NCI-H2227 (cell line): ENCODE measurements around the gene RPS21.

Experiments used
- DNase-seq: peaks from one replicate; lab custom pipeline; 2025; ENCODE audit not compliant: unreplicated experiment; lab: John Stamatoyannopoulos, UW

The RPS21 gene

DNA sequence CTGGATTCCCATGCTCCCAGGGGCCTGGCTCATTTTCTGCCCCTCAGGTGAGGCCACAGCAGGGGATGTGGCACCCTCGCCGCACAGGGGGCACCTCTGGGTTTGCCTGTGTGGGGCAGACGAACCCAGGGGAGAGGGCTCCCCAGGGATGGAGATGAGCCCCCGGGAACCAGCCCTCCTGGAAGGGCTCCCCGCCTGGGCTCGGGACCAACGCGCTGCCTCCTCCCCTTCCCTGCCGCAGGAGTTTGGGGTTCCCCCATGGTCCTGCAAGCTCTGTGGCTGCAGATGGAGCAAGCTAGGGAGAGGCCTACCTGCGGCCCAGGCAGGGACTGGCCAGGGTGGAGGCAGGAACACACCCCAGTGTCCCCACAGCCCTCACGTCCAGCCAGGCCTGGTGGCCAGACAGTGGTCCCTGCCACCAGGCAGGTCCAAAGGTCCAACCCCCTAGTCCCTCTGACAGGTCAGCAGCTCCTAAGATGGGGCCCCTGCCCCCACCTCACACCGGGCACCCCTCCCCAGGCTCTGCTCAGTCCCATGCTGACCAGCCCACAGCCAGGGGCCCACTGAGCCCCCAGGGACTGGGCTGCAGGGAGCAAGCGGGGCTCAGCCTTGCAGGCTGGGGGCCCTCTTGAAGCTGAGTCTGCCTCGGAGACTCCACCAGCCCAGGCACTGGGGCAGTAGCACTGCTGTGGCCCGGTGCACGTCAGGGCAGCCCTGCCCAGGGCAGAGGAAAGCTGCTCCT, 33.4 kb upstream of the RPS21 start:
- DNase-seq = no peak

DNA sequence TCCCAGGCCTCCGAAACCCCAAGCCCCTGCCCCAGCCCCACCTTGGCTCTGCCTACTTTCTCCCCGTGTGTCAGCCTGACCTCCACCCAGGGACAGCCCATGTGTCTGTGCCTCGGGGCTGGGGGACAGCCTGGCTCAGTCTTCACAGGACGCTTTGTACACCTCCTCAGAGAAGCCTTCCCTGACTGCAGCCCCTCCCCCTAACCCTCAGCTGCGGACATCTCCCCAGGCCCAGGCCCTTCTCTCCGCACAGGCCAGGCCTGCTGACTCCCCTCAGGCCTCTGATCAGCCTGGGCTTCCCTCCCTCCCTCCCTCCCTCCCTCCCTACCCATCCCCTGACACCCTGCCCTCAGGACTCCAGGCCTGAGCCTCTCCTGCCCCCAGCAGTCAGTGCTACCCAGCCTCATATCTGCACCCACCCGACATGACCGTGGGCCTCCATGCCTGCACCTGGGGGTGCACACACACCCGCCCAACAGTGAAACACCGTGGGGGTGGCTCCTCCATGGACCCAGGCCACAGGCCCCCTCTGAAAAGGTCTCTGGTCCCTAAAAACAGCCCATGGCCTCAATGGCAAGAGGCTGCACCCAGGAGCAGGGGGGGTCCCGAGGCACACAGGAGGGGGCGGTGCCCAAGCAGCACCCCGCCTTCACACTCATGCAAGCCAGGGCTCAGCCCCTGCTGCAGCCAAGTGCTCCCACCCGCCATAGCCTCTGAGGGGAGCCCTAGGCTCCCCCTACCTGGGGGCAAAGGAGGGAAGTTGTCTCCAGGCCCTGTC, 32.7 kb upstream of the RPS21 start:
- DNase-seq = no peak

DNA sequence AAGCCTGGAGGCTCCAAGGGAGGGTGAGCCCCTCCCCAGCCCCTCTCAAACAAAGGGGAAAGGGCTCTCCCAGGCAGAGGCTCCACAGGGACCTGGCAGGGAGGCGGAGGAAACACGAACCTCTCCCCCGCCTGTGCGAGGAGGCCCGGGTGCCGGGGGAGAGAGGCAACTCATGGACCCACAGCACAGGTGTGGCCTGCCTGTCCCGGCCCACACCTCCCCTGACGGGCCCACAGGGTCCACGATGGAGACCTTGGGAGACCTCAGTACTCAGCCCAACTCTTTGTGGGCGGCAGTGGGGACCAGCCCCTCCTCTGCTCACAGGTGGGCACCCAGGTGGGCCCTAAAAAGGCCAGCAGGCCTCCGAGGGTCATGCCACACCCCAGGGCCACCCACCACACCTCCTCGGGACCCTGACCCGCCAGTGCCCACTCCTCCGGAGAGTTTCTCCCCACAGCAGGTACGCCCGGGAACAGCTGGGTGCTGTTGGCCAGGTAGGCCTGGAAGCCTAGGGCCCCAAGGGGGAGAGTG, 32.0 kb upstream of the RPS21 start:
- DNase-seq = no peak

DNA sequence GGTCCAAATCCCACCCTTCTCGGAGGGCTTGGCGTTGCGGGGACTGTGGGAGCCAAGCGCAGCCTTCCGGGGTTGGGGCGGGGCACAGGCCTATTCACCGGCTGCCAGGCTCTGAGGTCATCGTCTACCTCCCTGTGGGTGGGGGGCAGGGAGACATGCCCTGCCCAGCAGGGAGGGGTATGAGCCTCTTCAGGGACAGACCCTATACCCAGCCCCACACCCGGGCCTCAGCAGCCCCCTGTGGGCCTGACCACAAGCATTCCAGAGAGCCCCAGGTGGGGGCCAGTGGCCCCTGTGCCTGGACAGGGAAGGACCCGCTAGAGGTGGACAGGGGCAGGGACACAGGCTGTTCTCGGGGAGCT, 31.4 kb upstream of the RPS21 start:
- DNase-seq = no peak

DNA sequence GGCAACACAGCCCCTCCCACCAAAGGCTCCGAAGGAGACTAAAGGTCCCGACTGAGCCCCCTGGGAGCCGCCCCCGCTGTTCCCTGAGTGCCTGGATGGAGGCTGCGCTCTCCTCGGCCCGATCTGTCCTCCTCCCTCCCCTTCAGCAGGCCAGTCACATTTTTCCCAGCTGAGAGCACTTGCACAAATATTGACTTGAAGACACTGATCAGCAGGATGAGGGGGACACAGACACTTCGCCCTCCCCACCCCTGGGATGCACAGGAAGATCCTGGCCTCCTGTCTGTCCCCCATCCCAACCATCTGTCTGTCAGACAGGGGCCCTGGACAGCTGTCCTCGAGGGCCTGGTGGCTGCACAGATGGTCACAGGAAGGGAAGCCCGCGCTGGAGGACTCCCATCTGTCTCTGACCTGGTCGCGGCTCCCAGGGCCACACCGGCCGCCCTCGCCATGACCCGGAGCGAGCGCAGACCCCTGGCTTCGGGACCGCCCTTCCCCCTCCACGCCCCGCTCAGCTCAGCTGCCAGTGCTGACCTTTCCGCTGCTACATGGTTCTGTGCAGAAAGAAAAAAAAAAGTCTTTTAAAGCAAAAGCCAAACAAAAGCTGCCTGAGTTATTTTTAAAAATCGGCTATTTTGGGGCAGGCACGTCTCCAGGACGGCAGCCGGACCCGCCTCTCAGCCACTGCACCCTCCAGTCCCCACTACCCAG, 30.9 kb upstream of the RPS21 start:
- no peak for DNase-seq

DNA sequence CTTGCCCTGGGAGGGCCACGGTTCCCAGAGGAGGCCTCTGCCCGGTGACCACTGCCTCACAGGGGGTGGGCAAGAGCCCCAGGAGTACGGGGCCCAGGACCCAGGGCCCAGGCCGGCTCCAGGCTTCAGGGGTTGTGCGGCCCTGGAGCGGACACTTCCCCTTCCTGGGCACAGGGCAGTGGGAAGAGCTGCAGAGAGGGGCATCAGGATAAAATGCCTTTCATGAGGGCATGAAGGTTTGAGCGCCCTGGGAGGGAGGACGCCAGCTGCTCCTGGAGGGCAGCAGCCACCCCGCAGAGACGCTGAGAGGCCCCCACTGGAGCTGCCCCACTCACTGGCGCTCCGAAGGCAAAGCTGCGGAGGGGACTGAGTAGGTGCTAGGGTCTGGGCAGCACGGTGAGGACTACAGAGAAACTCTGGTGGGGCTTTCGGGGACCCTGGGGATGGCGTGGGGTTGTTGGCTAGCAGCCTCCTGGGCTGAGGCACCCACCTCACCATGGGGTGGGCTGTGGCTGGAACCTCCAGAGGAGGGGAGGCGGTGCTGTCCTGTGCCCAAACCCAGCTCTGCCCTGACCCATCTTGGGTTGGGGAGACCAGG, 30.2 kb upstream of the RPS21 start:
- DNase-seq = no peak

DNA sequence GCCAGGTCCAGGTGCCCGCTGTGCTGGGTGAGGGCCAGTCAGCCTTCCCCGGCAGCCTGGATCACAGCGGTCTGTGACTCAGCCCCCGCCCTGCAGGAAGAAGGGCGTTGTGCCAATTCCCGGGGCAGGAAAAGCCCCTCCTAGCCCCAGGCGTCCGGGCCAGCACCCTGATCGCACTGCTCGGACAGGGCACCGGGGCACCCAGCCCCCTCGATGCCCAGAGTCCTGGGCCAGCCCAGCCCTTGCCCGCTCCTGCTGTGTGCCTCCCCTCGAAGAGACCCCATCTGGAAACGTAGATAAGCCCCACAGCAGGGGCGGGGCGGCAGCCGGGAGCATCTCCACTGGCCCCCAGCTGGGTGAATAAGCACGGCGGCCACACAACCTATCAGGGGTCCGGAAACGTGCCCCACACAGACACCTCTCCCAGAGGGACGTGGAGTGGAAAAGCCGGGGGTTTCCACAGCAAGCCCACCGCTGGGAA, 29.7 kb upstream of the RPS21 start:
- DNase-seq = no peak

DNA sequence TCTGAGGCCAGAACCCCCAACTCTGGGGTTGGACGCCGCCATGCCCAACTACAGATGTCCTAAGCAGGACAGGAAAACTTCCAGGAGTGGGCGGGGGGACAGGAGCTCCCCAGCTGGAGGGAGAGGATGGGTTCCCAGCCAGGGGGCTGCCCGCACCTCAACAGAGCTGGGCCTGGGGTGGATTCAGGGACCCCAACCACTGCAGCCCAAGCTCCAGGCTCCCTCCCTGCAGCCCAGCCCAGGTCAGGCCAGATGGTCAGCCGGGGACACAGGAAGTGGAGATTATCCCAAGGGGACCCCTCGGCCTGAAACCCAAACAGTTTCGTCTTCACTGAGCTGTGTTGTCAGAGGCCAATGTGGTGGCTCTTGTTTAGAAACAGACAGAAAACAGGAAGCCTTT, 29.2 kb upstream of the RPS21 start:
- no peak for DNase-seq

DNA sequence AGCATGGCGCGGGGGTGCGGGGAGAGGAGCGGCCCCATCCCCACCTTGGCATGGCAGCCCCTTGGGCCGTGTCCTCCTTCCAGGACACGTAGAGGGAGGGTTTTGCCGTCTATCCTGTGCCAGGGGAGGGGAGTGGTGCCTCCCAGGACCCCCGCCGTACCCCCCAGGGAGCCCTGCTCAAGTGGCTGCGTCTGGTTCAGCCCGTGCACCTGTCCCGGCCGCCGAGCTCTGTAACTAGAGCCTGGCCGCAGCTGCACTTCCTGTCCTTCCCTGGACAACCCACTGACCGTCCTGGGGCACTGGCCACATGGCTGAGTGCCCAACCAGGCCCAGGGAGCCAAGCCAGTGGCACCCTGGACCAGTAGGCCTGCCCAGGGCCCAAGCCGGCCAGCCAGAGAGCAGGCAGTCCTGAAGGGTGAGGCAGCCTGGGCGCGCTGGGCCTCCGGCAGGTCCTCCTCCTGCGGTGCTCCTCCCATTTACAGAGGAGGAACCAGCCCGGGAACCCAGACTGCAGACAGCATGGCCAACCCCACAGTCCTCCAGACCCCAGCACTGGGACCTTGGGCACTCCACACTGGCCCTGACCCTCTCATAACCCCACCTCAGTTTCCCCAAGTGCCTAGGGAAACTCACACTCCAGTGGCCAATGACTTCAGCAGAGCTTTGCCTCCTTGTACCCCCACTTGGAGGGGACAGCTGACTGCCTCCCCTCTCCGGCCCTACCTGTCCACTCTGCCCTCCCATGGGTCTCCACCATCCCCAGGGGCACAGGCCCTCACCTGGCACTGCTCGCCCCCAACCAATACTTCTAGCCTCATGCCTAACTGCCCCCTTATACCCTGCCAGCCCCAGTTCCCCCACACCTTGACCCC, 28.5 kb upstream of the RPS21 start:
- DNase-seq = no peak

DNA sequence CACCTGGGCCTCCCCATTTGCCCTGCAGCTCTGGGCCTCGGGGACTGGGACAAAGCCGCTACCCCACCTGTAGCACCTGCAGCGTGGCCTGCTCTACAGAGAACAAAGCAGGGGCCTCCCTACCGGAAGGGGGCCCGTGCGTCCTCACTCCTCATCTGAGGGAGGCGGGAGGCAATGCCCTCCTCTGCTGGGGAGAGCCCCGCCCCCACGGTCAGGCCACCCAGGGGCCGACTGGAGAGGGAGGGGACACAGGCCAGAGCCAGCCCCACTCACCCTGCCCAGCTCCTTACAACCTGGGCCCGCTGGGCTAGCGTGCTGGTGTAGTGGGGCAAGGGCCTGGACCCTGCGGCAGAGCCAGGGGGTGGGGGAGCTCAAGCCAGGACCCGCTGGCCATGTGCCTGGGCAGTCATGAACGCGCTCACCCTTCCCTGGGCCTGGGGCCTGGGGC, 27.8 kb upstream of the RPS21 start:
- peak; percentile 45 for DNase-seq

DNA sequence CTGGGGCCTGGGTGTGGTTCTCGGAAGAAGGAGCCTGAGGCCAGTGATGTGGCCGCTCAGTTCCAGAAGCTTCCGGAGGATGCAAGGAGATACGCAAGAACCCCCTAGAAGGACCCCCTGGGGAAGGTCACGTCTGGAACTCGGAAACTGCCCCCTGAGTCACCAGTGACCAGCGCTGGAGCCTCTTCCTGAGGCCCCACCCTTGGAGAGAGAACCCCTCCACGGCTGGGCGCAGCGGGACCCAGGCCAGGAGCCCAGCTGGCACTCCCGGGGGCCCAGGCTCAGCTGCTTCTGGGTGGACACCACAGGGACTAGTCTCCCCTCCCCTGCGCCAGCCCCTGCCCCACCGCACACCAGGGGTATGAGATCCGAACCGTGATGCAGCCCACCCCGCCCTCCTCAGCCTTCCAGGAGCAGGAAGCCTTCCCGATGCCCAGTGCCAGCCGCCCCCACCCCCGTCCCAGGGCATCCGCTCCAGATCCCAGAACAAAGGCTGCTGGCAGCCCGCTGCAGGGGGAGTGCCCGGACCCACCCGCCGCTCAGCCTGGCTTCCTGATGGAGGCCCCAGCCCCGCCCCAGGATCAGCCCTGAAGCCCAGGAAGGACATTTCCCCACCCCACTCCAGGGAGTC, 27.3 kb upstream of the RPS21 start:
- DNase-seq = no peak

DNA sequence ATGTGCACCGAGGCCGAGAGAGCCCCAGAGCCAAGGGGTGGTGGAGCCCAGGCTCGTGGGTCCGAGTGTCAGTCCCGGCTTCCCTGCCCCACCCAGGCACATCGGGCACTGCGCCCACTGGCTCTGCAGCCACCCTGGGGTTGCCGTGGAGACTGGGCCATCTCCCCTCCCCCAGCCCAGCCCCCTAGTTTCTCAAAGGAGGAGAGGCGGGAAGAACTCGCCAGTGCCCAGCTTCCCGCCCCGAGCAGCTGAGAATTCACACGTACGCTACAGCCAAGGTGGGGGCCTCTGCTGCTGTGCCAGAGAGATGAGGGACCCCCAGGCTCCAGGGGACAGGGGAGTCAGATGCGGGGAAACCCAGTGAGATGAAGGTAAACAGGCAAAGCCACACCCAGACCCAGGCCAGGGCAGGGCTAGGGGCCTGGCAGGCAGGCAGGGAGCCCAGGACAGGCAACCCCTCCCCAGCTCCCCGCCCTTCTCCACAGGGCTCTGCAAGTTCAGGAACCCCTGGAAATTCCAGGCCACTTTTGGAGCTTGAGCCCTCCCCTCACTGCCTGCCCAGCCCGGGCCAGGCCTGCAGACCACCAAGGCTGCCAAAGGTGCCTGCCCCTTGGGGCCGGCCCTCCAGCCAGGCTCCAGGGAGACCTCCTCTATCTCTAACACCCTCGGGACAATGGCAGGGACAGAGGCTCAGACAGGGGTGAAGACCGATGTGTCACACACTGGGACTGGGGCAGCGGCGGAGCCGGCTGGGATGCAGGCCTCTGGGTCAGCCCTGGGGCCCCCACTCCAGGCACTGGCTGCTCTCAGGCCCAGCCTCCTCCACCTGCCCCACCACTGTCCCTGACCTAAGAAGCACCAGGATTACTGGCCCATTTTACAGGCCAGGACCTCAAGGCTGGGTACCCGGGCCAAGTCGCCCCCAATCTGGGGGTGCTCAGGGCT, 25.8 kb upstream of the RPS21 start:
- peak; percentile 50 for DNase-seq

DNA sequence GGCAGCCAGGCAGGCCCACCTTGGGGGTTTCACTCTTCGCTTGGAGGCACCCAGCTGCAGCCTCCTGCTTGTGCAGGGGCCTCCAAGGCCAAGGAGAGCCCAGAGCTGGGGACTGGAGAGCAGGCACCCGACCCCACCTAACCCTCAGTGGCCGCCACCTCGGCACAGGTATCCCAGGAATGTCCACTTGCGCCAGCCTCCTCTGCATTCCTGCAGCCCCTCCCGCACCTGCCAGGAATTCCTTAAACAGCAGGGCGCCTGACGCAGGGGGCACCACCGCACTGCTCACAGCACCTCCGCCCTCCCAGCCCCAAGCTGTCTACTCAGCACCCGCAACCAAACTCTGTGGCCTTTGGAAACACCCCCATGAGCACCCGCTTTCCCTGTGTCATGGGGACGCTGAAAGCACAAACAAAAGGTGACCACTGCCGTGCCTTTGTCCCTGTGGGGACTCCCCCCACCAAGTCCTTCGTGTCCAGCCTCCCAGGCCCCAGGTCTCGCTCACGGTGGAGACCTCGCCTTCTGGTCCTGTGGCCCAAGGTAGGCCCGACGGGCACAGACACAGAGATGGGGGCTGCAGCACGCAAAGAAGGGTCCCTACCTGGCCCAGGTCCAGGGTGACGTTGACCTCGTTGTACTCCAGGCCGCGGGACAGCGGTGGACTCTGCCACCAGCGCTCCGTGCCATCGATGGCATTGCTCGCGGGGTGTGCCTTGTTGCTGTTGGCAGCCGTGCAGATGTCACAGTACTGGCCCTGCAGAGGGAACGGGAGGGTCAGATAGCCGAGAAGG, 24.9 kb upstream of the RPS21 start:
- no peak for DNase-seq

DNA sequence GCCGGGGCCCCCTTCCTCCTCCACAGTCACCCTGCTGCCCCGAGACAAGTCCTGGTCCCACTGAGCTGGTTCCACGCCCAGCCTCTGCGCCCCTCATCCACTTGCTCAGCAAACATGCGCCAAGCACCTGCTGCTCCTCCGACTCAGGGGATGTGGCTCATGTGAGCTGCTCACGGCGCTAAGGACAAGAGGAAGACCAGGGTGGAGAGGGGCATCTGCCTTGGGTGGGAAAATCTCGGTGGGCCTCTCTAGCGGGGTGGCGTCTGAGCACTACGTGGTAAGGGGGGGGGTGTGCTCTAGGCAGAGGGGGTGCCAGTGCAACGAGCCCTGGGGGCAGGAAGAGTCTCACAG, 24.3 kb upstream of the RPS21 start:
- DNase-seq = no peak

DNA sequence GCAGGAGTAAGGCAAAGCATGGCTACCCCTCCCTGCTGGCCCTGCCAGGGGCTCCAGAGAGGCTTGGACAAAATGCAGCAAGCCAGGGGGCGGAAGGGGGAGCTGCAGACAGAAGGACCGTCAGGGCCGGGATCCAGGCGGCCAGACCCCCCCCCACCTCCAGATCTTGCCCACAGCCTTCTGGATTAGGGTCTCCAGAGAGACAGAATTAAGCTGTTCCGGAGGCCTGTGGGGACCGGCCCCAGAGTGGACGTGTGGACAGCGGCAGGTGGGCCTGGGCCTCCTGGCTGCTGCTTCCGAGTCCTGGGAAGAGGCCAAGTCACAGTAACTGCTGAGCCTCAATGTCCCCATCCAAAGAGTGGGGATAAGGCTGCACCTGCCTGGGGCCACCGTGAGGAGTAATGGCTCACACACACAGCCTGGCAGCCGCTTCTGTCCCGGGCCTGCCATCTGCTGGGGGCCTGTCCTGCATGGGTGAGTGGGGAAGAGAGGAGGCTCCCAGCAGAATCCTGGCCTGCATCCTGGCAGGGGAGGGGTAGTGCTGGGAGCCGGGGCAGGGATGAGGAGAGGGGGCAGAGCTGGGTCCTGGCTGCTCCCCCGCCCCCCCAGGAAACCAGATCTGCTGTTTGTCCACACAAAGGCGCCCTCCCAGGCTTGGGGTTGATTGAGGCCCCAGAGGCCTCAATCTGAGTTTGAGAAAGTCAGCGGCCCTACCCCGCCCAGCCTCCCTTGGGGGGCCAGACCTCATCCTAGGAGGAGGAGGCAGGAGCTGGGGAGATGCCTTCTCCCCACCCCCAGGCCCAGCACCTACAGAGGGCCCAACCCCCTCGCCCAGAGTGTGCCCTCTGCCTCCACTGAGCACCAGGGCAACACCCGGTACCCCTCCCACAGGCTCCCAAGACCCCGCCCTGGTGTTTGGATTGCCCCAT, 23.6 kb upstream of the RPS21 start:
- no peak for DNase-seq

DNA sequence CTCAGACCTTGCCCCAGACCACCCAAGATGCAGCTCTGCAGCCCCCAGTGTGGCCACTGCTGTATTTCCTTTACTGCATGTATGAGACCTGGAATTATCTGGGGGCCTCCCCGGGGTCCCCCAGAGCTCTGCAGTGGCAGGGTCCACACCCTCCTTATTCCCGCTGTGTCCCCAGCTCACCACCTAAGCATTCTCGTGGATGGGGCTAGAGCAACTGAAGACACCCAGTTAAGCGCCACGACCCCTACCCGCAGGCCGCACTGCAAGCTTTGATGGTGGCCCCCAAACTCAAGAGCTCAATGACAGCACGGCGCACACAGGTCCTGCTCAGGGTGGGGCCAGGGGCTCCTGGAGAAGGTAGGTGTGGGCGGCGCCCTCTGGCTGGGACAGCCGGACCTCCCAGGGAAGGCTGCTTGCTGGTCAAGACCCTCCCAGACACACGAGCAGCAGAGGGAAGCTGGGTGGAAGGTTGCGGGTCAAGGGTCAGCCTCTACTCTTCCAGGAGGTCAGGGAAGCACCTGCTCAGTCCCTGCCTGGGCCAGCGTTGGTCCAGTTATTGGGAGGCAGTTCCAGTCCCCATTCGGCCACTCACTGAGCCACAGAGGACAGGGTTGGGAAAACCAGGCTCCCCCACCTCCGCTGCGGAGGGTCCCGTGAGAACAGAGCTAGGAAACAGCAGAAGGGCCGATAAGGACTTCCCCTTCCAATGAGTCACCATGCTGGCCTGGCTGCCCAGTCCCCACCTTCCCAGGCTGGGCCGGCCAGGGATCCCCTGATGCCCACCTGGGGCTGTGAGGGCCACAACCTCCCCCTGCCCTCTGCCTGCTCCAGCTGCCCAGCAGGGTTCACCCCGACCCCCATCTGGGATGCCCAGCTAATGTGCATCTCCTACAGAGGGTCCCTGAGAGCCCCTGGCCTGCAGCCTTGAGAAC, 22.7 kb upstream of the RPS21 start:
- no peak for DNase-seq
